ENCODE data around the gene NOL9.

- TF ChIP-seq, protein P1, sequence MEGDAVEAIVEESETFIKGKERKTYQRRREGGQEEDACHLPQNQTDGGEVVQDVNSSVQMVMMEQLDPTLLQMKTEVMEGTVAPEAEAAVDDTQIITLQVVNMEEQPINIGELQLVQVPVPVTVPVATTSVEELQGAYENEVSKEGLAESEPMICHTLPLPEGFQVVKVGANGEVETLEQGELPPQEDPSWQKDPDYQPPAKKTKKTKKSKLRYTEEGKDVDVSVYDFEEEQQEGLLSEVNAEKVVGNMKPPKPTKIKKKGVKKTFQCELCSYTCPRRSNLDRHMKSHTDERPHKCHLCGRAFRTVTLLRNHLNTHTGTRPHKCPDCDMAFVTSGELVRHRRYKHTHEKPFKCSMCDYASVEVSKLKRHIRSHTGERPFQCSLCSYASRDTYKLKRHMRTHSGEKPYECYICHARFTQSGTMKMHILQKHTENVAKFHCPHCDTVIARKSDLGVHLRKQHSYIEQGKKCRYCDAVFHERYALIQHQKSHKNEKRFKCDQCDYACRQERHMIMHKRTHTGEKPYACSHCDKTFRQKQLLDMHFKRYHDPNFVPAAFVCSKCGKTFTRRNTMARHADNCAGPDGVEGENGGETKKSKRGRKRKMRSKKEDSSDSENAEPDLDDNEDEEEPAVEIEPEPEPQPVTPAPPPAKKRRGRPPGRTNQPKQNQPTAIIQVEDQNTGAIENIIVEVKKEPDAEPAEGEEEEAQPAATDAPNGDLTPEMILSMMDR (conservative IDR thresholded peaks at IDR 0.05 in 1 of 2, IDR thresholded peaks at IDR 0.05 in 1 of 2; ENCODE audit: extremely low read depth in 1 of 2, insufficient read depth in 1 of 2, low read depth in 1 of 2, low read length in 2 of 2) = no peak
- TF ChIP-seq EZH2 (IDR thresholded peaks at IDR 0.05; ENCODE audit: borderline replicate concordance, low read length) = no peak
Measured at GRCh38 chr1:6496365-6496721, 58.0 kb downstream of the NOL9 start.

Measured in mammary epithelial cell (primary cell).